K562 (cell line): Measurements from ENCODE around the gene STAMBPL1. TPM values are rescaled to one million over a fixed set of nuclear protein-coding genes. Genes with fewer than 3 reads are reported as not detected.

Source experiments
- ATAC-seq: fragments of 200-7000 bp; cut with Tn5 transposase; 3 replicates; pipeline ENCODE4 v1.9.1; 2020; ENCODE audit warnings: moderate library complexity
- BruUV-seq: library from RNA; stranded (reverse); fragments of 400-500 nt; replicated peaks from 2 replicates; lab custom pipeline; 2021; lab: Mats Ljungman, UMichigan
- CTCF ChIA-PET: fragments of 300-600 bp; formaldehyde crosslinking; extraction: SDS; loops from one replicate; lab custom pipeline; 2021; ENCODE audit warnings: low intra/inter-chr PET ratio; lab: Yijun Ruan, JAX
- POLR2A ChIA-PET: fragments of 300-600, 350-650 bp; sonication (Branson Sonifier 250); formaldehyde crosslinking; extraction: SDS; loops from one replicate; lab custom pipeline; 2021; ENCODE audit warnings: antibody characterized with exemption, inconsistent platforms; lab: Yijun Ruan, JAX
- DNase-seq, 4 experiments: peaks; one replicate each; pipeline versions ENCODE4 v3.0.0 to v3.0.0-alpha.2; 2011 to 2018; ENCODE audit warnings: low spot score in 3 of 4, mixed read lengths in 3 of 4; ENCODE audit errors: extremely low read depth in 1 of 4
- FAIRE-seq: peaks from 2 replicates; lab custom pipeline; 2011; peaks lifted over from hg19 to GRCh38; lab: Jason Lieb, UNC
- H2AFZ ChIP-seq: 2 replicates; pipeline ENCODE4 v1.6.0; 2011; ENCODE audit warnings: low read depth, low read length, control low read depth, inconsistent platforms
- H3K27ac ChIP-seq: fragments of 200-600 bp; 3 replicates; pipeline ENCODE4 v1.8.0; 2011; ENCODE audit warnings: low read depth, mild to moderate bottlenecking, control low read depth, inconsistent platforms, low read length, moderate library complexity, mixed read lengths; ENCODE audit errors: extremely low read depth
- H3K27me3 ChIP-seq, 2 experiments: fragments of 300-600 bp in 1 of 2; 2 replicates in 1 of 2; 3 replicates in 1 of 2; pipeline versions ENCODE4 v1.6.0 to v1.8.0; 2011; ENCODE audit warnings: inconsistent platforms in 2 of 2, low read length in 2 of 2, mild to moderate bottlenecking in 1 of 2, mixed read lengths in 1 of 2, moderate library complexity in 1 of 2; ENCODE audit not compliant: control insufficient read depth in 2 of 2, insufficient read depth in 2 of 2
- H3K36me3 ChIP-seq: fragments of 300-600 bp; 3 replicates; pipeline ENCODE4 v1.8.0; 2011; ENCODE audit warnings: mild to moderate bottlenecking, low read length, inconsistent platforms; ENCODE audit not compliant: control insufficient read depth, insufficient read depth
- H3K4me1 ChIP-seq, 2 experiments: fragments of 200-600 bp in 1 of 2; replicated peaks in 1 of 2; 2 replicates in 1 of 2; 3 replicates in 1 of 2; pipeline versions ENCODE4 v1.5.1 to v1.8.0; 2011; ENCODE audit warnings: inconsistent platforms in 2 of 2, low read length in 2 of 2, mild to moderate bottlenecking in 1 of 2, mixed read lengths in 1 of 2, moderate library complexity in 1 of 2; ENCODE audit not compliant: control insufficient read depth in 2 of 2, insufficient read depth in 2 of 2
- H3K4me2 ChIP-seq: 2 replicates; pipeline ENCODE4 v1.6.1; 2011; ENCODE audit warnings: low read length, control low read depth, inconsistent platforms, mixed read lengths; ENCODE audit not compliant: insufficient read depth
- H3K4me3 ChIP-seq: fragments of 200-600 bp; sonication (generic), shearing (Covaris generic); 2 replicates; pipeline ENCODE4 v1.5.1; 2016; ENCODE audit warnings: control low read depth, inconsistent platforms
- H3K79me2 ChIP-seq: fragments of 200-600 bp; 3 replicates; pipeline ENCODE4 v1.8.0; 2011; ENCODE audit warnings: low read length, inconsistent platforms; ENCODE audit not compliant: control insufficient read depth, insufficient read depth
- H3K9ac ChIP-seq, 2 experiments: 2 replicates each; pipeline versions ENCODE4 v1.6.0 to v1.6.1; 2011; ENCODE audit warnings: low read depth in 2 of 2, low read length in 2 of 2, control low read depth in 1 of 2, inconsistent platforms in 1 of 2, mild to moderate bottlenecking in 1 of 2, mixed read lengths in 1 of 2; ENCODE audit not compliant: insufficient read depth in 1 of 2
- H3K9me1 ChIP-seq: one replicate; pipeline ENCODE4 v1.6.0; 2011; ENCODE audit warnings: inconsistent platforms, mild to moderate bottlenecking, low read length, moderate library complexity; ENCODE audit not compliant: control insufficient read depth, insufficient read depth
- H3K9me3 ChIP-seq: replicated peaks from 2 replicates; pipeline ENCODE4 v1.5.1; 2011; ENCODE audit warnings: low read depth, low read length, inconsistent platforms; ENCODE audit not compliant: control insufficient read depth, insufficient read depth
- H4K20me1 ChIP-seq: replicated peaks from 2 replicates; pipeline ENCODE4 v1.6.1; 2011; ENCODE audit warnings: low read length, inconsistent platforms, mixed read lengths; ENCODE audit not compliant: control insufficient read depth, insufficient read depth
- BRD9 ChIP-seq: fragments of 450-650 bp; IDR thresholded peaks from 2 replicates; pipeline ENCODE4 v1.6.1; 2018; ENCODE audit warnings: low read depth; ENCODE audit not compliant: partially characterized antibody
- FOXM1 ChIP-seq, 2 experiments: fragments of 450-650 bp in 1 of 2; sonication (generic) in 1 of 2; formaldehyde crosslinking in 1 of 2; IDR thresholded peaks; 2 replicates each; pipeline versions ENCODE4 v1.6.1 to v1.9.0; 2017 to 2022; ENCODE audit warnings: low read depth in 2 of 2, mild to moderate bottlenecking in 2 of 2, missing genetic modification reagents in 1 of 2, moderate library complexity in 1 of 2
- PRDM10 ChIP-seq: fragments of 450-650 bp; IDR thresholded peaks from 2 replicates; pipeline ENCODE4 v1.6.1; 2018; ENCODE audit not compliant: partially characterized antibody
- ZNF511 ChIP-seq: sonication (generic); formaldehyde crosslinking; IDR thresholded peaks from 2 replicates; pipeline ENCODE4 v1.8.0; 2022; ENCODE audit warnings: mild to moderate bottlenecking, missing genetic modification reagents
- WGBS: fragments of 100-300 bp; shearing (Covaris generic); methylation state at CpG from one replicate; pipeline ENCODE4 v1.1.6; 2016; ENCODE audit warnings: low coverage, mixed read lengths; ENCODE audit not compliant: insufficient coverage; ENCODE audit errors: missing lambda C conversion rate; 5-methylcytosine and 5-hydroxymethylcytosine counted together
- in situ Hi-C: fragments of 300-500 bp; cut with MboI; formaldehyde crosslinking; loops from 4 replicates; pipeline ENCODE4 v1.15.0; 2018; ENCODE audit warnings: inconsistent platforms, mixed read lengths
- intact Hi-C: fragments of 100-400 bp; cut with micrococcal nuclease; formaldehyde crosslinking; loops from 2 replicates; pipeline ENCODE4 v1.14.2; 2022
- polyA plus RNA-seq, 8 experiments: library from polyadenylated mRNA; depleted of rRNA in 4 of 8; stranded (reverse) in 5 of 8; unstranded in 3 of 8; fragments of >200 nt; fragmentation: Nextera tagmentation in 2 of 8; fragmentation: Illumina TruSeq in 1 of 8; extraction: Ambion mirVana in 2 of 8; extraction: Trizol in 1 of 8; gene quantifications; 2 replicates each; pipeline versions ENCODE4 v1.2.1 to v1.2.3, GENCODE V29; 2011 to 2014; ENCODE audit warnings: inconsistent platforms in 1 of 8, missing spikeins in 1 of 8
- total RNA-seq, 7 experiments: library from RNA; depleted of rRNA in 6 of 7; stranded (reverse); fragments of >200 nt in 6 of 7; fragmentation: Illumina TruSeq in 2 of 7; extraction: Trizol in 2 of 7; gene quantifications; 2 replicates each; pipeline versions ENCODE4 v1.2.1 to v1.2.3, GENCODE V29; 2011 to 2021; ENCODE audit warnings: low replicate concordance in 1 of 7

STAMBPL1 gene
- total and polyA plus RNA-seq, 9 of the 15 experiments (the other 6 are each of a cell fraction or from before 2014, with no cell fraction given) = 0.09 TPM; not detected in 8

DNA sequence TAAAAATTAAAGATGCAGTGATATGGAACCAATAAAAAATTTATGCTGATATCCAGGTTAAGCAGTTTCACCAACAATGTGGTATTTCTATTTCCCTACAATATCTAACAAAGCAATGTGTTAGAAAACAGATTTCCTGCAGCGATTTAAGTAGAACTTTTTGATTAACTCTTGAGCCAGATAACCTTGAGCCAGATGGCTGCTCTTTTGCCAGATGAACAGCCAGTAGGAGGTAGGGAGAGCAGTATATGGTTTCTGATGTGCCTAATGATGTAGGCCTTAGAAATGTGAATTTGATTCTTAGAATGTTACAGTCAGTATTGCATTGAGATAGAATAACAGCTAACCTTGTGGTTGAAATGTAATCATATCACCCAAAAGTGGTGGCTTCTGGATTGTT is 31.1 kb downstream of the STAMBPL1 start:
- no peaks in the 10 kb centered on the region for H3K9me1 ChIP-seq
- POLR2A ChIA-PET = no interaction called here
- no peak for TF ChIP-seq ZNF511 (CRISPR knock-in tag)
- TF ChIP-seq BRD9 = no peak
- TF ChIP-seq FOXM1 (IDR thresholded peaks at IDR 0.05; ENCODE audit: low read depth) = no peak
- TF ChIP-seq FOXM1 (CRISPR knock-in tag; IDR thresholded peaks at IDR 0.05; ENCODE audit: low read depth) = no peak
- no peak for TF ChIP-seq PRDM10
- H3K9ac ChIP-seq = no peak overlapping the region
- no peaks in the 10 kb centered on the region for H3K9me3 ChIP-seq
- H3K4me3 ChIP-seq = no peak overlapping the region
- H3K27ac ChIP-seq = no peak overlapping the region
- intact Hi-C loops = no loop called here
- H3K27me3 ChIP-seq = no peaks in the 10 kb centered on the region
- no peak overlapping the region for H2AFZ ChIP-seq
- H4K20me1 ChIP-seq = no peaks in the 10 kb centered on the region
- WGBS = 0% methylated on average over 1 of the region's 1 CpG
- FAIRE-seq = no peak
- in situ Hi-C loops = no loop called here
- ATAC-seq = no peak
- no peaks in the 10 kb centered on the region for H3K4me1 ChIP-seq
- no peak for DNase-seq
- H3K4me2 ChIP-seq = no peak overlapping the region
- H3K79me2 ChIP-seq = no peaks in the 10 kb centered on the region
- H3K36me3 ChIP-seq = no peaks in the 10 kb centered on the region
- BruUV-seq = no TSS peak
- CTCF ChIA-PET = no interaction called here
